ENCODE measurements around the gene KRTAP10-9. TPM values are rescaled to one million over a fixed set of nuclear protein-coding genes. Genes with fewer than 3 reads are reported as not detected.

KRTAP10-9 gene
- total RNA-seq, 2 donors from 2014 or later = not detected

DNA sequence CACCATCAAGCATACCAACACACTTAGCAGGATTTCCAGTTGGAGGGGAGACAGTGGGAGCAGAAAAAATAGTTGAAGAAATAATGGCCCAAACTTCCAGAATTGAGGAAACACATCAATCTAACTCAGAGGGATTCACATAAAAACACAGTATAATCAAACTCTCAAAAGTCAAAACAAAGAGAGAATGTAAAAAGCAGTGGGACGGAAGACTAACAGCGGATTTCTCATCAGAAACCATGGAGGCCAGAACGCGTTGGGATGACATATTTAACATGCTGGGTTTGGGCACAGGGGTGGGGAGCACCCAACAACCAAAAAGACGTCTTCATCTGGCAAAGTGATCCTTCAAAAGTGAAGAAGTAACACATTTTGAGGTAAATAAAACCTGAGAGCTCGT is 7.0 kb upstream of the KRTAP10-9 start:
- H3K4me3 ChIP-seq (ENCODE audit: low read length) = no peak overlapping the region
- peaks cover 56% of the 10 kb centered on the region for H3K9me3 Mint-ChIP-seq
- H3K27ac ChIP-seq (ENCODE audit: low read depth, low read length) = no peak overlapping the region
- peaks cover 54% of the 10 kb centered on the region for H3K9me3 ChIP-seq (ENCODE audit: control insufficient read depth, low read length)
- no peak overlapping the region for H3K27ac Mint-ChIP-seq
- H3K36me3 ChIP-seq (ENCODE audit: control insufficient read depth, insufficient read depth, low read length) = no peaks in the 10 kb centered on the region
- DNase-seq = no peak
- H3K9ac ChIP-seq (ENCODE audit: extremely low read depth, low read length, poor library complexity, severe bottlenecking) = no peak overlapping the region
- no peaks in the 10 kb centered on the region for H3K36me3 Mint-ChIP-seq (ENCODE audit: low read depth)
- H3K4me3 Mint-ChIP-seq = no peak overlapping the region
- no peak for TF ChIP-seq CTCF (conservative IDR thresholded peaks at IDR 0.05)
- H3K4me1 ChIP-seq (ENCODE audit: control insufficient read depth, insufficient read depth, low read length) = no peaks in the 10 kb centered on the region
- no peaks in the 10 kb centered on the region for H3K27me3 ChIP-seq (ENCODE audit: control insufficient read depth, insufficient read depth, low read length, poor library complexity, severe bottlenecking)
- H3K27me3 Mint-ChIP-seq (ENCODE audit: insufficient read depth) = no peaks in the 10 kb centered on the region
- H3K4me1 Mint-ChIP-seq = peaks cover 4% of the 10 kb centered on the region
- 88 to 94% methylated on average over 5 to 6 of the region's 6 CpGs for WGBS, 2 experiments (ENCODE audit: insufficient coverage in 1 of 2, insufficient read length in 1 of 2)

- H3K9me3 Mint-ChIP-seq = peaks cover 58% of the 10 kb centered on the region
- Histone ChIP-seq H3K4me3 (ENCODE audit: low read length) (no peak overlapping the region), H3K9me3 (ENCODE audit: control insufficient read depth, low read length) (peaks cover 58% of the 10 kb centered on the region), H3K9ac (ENCODE audit: extremely low read depth, low read length, poor library complexity, severe bottlenecking) (no peak overlapping the region), H3K4me1 (ENCODE audit: control insufficient read depth, insufficient read depth, low read length) (no peaks in the 10 kb centered on the region), H3K27me3 (ENCODE audit: control insufficient read depth, insufficient read depth, low read length, poor library complexity, severe bottlenecking) (no peaks in the 10 kb centered on the region), H3K27ac (ENCODE audit: low read depth, low read length) (no peak overlapping the region), H3K36me3 (ENCODE audit: control insufficient read depth, insufficient read depth, low read length) (no peaks in the 10 kb centered on the region)
- no peaks in the 10 kb centered on the region for H3K36me3 Mint-ChIP-seq (ENCODE audit: low read depth)
- DNase-seq = no peak
- no peak overlapping the region for H3K4me3 Mint-ChIP-seq
- no peak overlapping the region for H3K27ac Mint-ChIP-seq
- H3K27me3 Mint-ChIP-seq (ENCODE audit: insufficient read depth) = peaks cover 1% of the 10 kb centered on the region
- no peak for TF ChIP-seq CTCF (conservative IDR thresholded peaks at IDR 0.05)
- H3K4me1 Mint-ChIP-seq = no peaks in the 10 kb centered on the region
Observed at GRCh38 chr21:44623575-44623974, 3.3 kb upstream of the KRTAP10-9 start.

- peak; percentile 18 for DNase-seq
- H3K36me3 Mint-ChIP-seq (ENCODE audit: low read depth) = no peaks in the 10 kb centered on the region
Observed at GRCh38 chr21:44625756-44626155, 1.1 kb upstream of the KRTAP10-9 start.

More at GRCh38 chr21:44625756-44626155, 1.1 kb upstream of the KRTAP10-9 start:
- H3K27ac ChIP-seq (ENCODE audit: low read depth, low read length) = no peak overlapping the region
- H3K4me3 Mint-ChIP-seq = no peak overlapping the region
- H3K4me3 ChIP-seq (ENCODE audit: low read length) = no peak overlapping the region
- H3K9me3 ChIP-seq (ENCODE audit: control insufficient read depth, low read length) = peaks cover 36% of the 10 kb centered on the region
- no peaks in the 10 kb centered on the region for H3K4me1 Mint-ChIP-seq
- peaks cover 39% of the 10 kb centered on the region for H3K9me3 Mint-ChIP-seq
- no peaks in the 10 kb centered on the region for H3K36me3 ChIP-seq (ENCODE audit: control insufficient read depth, insufficient read depth, low read length)
- TF ChIP-seq CTCF (conservative IDR thresholded peaks at IDR 0.05) = no peak
- no peak overlapping the region for H3K9ac ChIP-seq (ENCODE audit: extremely low read depth, low read length, poor library complexity, severe bottlenecking)
- H3K27ac Mint-ChIP-seq = no peak overlapping the region
- WGBS, 2 experiments (ENCODE audit: insufficient coverage in 1 of 2, insufficient read length in 1 of 2) = 93 to 96% methylated on average over 2 to 6 of the region's 7 CpGs
- H3K4me1 ChIP-seq (ENCODE audit: control insufficient read depth, insufficient read depth, low read length) = no peaks in the 10 kb centered on the region
- H3K27me3 Mint-ChIP-seq (ENCODE audit: insufficient read depth) = peaks cover 1% of the 10 kb centered on the region
- no peaks in the 10 kb centered on the region for H3K27me3 ChIP-seq (ENCODE audit: control insufficient read depth, insufficient read depth, low read length, poor library complexity, severe bottlenecking)

Measured in endodermal cell (in vitro differentiated cells).